HG02973 (cell line): ENCODE measurements around the gene GRM7.
"Not testable (repeated sequence)": the region's sequence is repeated elsewhere in the genome, so short reads cannot be mapped to it uniquely, and the experiment has no call there.

ENCODE experiments used
- ATAC-seq: cut with Tn5 transposase; IDR thresholded peaks from one replicate; pipeline ENCODE4 v1.9.1; 2021; ENCODE audit warnings: moderate library complexity; ENCODE audit not compliant: unreplicated experiment

Gene GRM7

GRCh38 chr3:6860954-6861624, at the start of gene GRM7:
GRM7 (plus strand) TSS chr3:6861115.
- no peak for ATAC-seq

DNA sequence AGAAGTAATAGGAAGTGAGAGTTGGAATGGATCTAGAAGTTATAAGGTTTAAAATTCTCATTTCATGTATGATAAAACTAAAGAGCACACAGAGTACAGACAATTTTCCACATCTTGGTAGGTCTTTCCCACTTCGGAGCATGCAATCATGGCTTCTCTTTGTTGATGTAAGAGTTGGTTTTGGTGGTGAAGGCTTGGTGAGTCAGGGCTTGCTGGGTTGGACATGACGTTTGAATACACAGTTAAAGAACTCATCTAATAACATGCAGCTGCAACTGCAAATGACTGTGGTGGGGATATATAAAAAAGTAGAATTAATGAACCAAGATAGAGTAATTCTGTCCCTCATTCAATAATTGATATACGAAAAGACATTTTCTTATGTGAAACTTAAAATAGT, 39.5 kb upstream of the GRM7 start:
- ATAC-seq, result no peak

DNA sequence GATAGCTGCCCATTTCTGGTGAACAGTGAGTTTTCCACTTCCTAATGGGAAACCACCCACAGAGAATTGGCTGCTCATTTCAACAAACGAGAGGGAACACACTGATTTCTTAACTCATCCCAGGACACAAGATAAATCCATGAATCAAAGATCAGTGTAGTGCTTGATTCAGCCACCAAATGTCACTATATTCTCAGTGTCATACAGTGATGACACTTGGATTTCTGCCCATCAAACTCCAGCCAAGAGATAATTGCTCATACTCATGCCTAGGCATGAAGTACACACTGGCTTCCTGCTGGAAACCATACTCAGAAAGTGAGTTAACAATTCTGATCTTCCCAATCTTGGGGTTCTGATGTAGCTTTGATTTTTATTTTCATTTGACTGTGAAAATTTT, 35.4 kb upstream of the GRM7 start:
- ATAC-seq, result no peak

GRCh38 chr3:6827453-6827852, 33.5 kb upstream of the GRM7 start:
- ATAC-seq, result no peak

- no peak for ATAC-seq
Observed at GRCh38 chr3:6844723-6845122, 16.2 kb upstream of the GRM7 start.

GRCh38 chr3:6854184-6854583, 6.7 kb upstream of the GRM7 start:
- no peak for ATAC-seq

DNA sequence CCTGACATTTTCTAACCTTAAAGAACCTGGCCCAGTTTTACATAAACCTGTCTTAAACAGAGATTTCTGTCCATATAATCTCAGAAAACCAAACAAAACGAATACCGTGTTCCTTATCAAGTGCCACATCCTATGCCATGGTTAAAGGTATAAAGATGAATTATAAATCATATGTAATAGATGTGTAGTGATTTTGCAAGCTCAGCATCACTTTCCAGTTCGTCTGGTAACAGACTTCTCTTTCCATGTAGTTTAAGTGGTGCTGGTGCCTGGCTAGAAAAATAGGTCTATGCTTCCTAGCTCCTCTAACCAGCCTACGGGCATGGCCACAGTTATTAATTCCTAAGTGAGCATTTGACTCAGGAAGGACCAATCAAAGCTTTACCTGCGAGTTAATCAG, 3.4 kb upstream of the GRM7 start:
- no peak for ATAC-seq

GRCh38 chr3:6860149-6860953, 564 bp upstream of the GRM7 start:
- no peak for ATAC-seq

DNA sequence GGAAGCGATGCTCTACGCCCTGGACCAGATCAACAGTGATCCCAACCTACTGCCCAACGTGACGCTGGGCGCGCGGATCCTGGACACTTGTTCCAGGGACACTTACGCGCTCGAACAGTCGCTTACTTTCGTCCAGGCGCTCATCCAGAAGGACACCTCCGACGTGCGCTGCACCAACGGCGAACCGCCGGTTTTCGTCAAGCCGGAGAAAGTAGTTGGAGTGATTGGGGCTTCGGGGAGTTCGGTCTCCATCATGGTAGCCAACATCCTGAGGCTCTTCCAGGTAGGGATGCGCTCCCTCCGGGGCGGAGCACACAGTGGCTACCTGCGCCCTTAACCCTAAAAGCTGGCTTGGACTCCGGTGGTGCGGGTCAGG, 698 bp downstream of the GRM7 start:
- ATAC-seq, result no peak

DNA sequence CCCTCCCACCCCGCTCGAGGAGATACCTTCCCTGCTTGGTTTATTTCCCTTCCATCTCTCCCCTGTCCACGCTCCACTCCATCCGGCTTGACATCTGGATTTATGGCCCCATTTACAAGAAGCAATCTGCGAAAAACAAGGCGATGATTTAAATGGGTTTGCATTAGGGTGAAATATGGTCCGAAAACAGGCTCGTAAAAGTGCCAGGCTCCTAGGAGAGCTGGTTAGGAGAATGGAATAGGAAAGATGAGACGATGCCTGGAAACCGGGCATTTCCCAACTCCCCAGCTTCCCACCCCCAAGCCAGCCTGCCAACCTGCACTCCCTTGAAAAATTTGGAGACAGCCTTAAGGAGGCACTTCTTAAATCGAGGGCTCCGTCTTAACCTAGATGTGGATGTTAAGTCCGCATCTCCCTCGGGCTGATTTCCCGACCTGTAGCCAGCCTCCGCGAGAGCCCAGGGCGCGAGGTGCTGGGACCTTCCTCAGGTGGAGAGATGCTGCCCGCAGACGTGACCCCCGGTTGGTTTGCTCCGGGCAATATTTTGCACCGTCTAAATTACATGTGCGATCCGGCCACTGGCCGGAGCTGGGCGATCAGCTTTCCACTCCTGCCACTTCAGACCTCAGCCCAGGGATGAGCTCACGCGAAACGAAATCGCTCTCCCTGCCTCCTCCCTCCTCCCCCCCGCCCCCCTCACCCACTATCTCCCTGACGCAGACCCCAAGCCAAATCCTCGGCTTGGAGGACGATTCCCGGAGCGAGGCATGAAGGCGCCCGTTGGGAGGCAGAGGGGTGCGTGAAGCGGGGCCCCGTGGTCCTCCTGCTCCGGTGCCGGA, 1.3 kb downstream of the GRM7 start:
- no peak for ATAC-seq

DNA sequence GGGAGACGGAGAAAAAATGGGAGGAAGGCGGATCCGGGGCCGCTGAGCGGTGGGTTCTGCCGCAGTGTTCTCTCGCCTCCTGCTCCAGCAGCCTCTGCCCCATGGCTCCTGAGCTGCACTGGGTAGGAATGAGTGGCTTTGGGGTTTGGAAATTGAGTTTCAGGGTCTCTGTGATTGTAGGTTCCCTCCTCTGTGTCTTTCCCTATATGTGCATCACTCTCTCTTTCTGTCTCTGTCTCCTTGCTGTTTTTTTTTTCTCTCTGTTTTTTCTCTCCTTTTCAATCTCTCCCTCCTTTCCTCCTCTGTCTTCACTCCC, 1.9 kb downstream of the GRM7 start:
- no peak for ATAC-seq

GRCh38 chr3:6867269-6867668, 6.4 kb downstream of the GRM7 start:
- ATAC-seq, result no peak

DNA sequence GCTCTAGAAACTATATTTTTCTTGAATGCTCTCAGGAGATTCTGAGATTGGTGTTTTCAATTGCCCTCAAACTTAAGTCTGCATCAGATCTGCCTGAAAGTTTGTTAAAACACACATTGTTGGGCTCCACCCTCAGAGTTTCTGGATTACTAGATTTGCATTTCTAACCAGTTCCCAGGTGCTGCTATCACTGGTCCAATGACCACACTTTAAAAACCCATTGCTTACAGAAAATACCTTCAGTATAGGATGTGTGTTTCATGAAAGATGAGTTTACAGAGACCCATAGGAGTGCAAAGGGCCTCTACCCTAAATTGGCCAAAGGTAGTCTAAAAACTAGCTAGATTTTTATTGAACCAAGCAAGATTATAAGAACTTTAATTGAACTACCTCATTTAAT, 17.8 kb downstream of the GRM7 start:
- ATAC-seq, result no peak

- no peak for ATAC-seq
Observed at GRCh38 chr3:6912240-6912639, 51.3 kb downstream of the GRM7 start.

DNA sequence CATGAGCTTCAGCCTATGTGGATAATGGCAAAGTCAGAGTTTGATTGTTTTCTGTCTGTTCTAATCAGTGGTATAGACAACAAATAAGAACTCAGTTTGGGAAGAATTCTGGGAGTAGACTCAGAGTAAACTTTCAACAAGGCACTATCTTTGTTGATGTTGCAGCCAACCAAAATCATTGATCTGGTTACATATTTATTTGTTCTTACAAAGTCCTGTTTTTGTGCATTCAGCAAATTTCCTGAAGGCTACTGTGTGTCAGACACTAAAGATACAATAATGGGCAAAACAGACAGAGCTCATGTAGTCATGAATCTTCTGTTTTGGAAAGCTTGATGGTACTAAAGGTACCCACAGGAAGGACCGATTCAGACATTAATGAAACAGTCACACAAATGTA, 55.0 kb downstream of the GRM7 start:
- ATAC-seq, result no peak

- no peak for ATAC-seq
Observed at GRCh38 chr3:6921066-6921465, 60.2 kb downstream of the GRM7 start.

DNA sequence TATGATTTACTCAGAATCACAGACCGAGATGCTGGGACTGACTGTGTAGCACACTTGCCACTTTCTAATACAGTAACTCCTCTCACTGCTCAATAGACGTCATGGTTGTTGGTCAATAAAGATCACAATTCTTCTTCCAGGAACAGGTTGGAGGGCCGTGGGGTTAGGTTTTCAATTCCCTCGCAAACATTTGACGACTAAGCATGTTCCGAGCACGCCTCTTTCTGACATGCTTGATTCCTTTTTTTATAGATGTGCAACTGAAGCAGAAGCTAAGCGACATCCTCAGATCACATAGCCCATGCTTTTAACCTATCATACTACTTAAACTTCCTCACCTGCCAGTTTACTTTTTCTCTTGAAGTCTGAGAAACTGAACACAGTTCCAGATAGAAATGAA, 61.0 kb downstream of the GRM7 start:
- ATAC-seq, result no peak

DNA sequence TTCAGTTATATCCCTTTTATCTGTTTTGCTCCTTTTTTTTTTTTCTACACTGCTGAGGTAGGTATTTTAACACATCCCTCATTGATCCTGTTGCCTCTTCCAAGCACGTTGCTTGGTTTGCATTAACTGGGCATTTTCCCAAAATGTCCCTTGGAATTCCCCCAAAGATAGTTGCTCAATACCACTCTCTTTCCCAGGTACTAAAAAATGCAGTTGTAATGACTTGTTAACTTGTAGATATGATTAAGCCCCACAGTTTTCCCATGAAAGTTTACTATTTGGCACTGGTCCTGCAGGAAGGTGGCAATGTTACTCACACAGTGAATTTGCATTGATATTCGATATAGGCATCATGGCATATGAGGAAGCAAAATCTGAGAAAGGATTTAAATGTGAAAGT, 67.1 kb downstream of the GRM7 start:
- no peak for ATAC-seq

DNA sequence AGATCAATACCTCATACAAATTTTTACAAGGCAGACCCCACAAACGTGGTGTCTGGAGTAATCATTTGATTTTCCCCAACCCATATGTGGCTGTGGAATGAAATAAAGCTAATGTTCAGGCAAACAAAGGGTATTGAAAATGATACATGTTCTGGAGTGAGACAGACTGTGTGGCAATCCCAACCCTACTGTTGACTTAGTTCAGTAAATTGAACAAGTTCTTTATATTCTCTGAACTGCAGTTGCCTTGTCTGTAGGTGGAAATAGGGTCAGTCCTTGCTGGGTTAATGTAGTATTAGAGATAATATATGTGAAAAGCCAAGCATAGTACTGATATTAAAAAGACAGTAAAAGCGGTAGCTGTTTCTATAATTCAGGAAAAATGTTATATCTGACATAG, 69.0 kb downstream of the GRM7 start:
- no peak for ATAC-seq

DNA sequence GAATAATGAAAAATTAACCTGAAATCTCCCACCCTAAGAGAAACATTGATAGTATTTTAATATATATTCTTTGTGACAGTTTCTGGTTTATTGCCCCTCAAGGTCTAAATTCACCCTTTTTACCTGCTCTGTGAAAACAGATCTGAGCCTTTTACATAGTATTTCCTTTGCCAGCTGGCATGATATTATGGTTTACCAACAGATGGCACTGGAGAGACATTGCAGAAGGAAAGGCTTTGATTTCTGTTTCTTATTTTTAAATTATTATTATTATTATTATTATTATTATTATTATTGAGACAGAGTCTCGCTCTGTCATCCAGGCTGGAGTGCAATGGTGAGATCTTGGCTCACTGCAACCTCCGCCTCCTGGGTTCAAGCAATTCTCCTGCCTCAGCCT, 74.5 kb downstream of the GRM7 start:
- not testable (repeated sequence) for ATAC-seq

GRCh38 chr3:6935970-6936369, 75.1 kb downstream of the GRM7 start:
- ATAC-seq, result no peak

GRCh38 chr3:6962801-6963200, 101.9 kb downstream of the GRM7 start:
- no peak for ATAC-seq
